SU-DHL-6 (cell line): ENCODE results near the gene CROT.

Experiments used
- H2AFZ ChIP-seq: fragments of 200-600 bp; sonication (generic); 2 replicates; pipeline ENCODE4 v1.6.1; 2014; ENCODE audit warnings: low read depth, mild to moderate bottlenecking, moderate library complexity, mixed read lengths, antibody characterized with exemption, low read length; ENCODE audit not compliant: severe bottlenecking
- H3F3A ChIP-seq: fragments of 200-600 bp; shearing (Covaris generic); 2 replicates; pipeline ENCODE4 v1.6.0; 2016; ENCODE audit warnings: antibody characterized with exemption, mild to moderate bottlenecking; ENCODE audit not compliant: insufficient read depth
- H3K27ac ChIP-seq: fragments of 200-600 bp; sonication (generic); 2 replicates; pipeline ENCODE4 v1.5.1; 2016; ENCODE audit warnings: low read depth, mild to moderate bottlenecking, low read length, moderate library complexity, mixed read lengths
- H3K27me3 ChIP-seq: fragments of 200-600 bp; sonication (generic), shearing (Covaris generic); 2 replicates; pipeline ENCODE4 v1.6.0; 2014; ENCODE audit warnings: mild to moderate bottlenecking, low read length
- H3K36me3 ChIP-seq: fragments of 200-600 bp; sonication (generic); 2 replicates; pipeline ENCODE4 v1.6.1; 2014; ENCODE audit warnings: mild to moderate bottlenecking, low read length, mixed read lengths
- H3K4me2 ChIP-seq: fragments of 300-600, 200-600 bp; shearing (Covaris generic), sonication (generic); 2 replicates; pipeline ENCODE4 v1.6.0; 2014; ENCODE audit warnings: low read length, low read depth, mild to moderate bottlenecking; ENCODE audit not compliant: poor library complexity, severe bottlenecking
- H3K4me3 ChIP-seq: fragments of 200-600 bp; sonication (generic); 2 replicates; pipeline ENCODE4 v1.5.1; 2014; ENCODE audit warnings: antibody characterized with exemption, low read length, mild to moderate bottlenecking, mixed read lengths; ENCODE audit not compliant: insufficient read depth, poor library complexity, severe bottlenecking
- H3K79me2 ChIP-seq: fragments of 200-600 bp; sonication (generic); 2 replicates; pipeline ENCODE4 v1.6.1; 2014; ENCODE audit warnings: mild to moderate bottlenecking, low read length, moderate library complexity; ENCODE audit not compliant: insufficient read depth
- H3K9ac ChIP-seq: fragments of 200-600 bp; sonication (generic); 2 replicates; pipeline ENCODE4 v1.7.0; 2014; ENCODE audit warnings: mild to moderate bottlenecking, low read length
- H3K9me2 ChIP-seq: fragments of 200-600 bp; sonication (generic); replicated peaks from 2 replicates; pipeline ENCODE4 v1.6.1; 2014; ENCODE audit warnings: low read length; ENCODE audit not compliant: insufficient read depth
- H3K9me3 ChIP-seq: fragments of 200-600 bp; sonication (generic); 2 replicates; pipeline ENCODE4 v1.6.1; 2014; ENCODE audit warnings: low read length, mixed read lengths; ENCODE audit not compliant: insufficient read depth
- H4K20me1 ChIP-seq: fragments of 200-600 bp; sonication (generic); 2 replicates; pipeline ENCODE4 v1.6.1; 2014; ENCODE audit warnings: low read depth, mild to moderate bottlenecking, antibody characterized with exemption, low read length, moderate library complexity, mixed read lengths
- EZH2phosphoT487 ChIP-seq: fragments of 200-600 bp; sonication (generic), shearing (Covaris generic); conservative IDR thresholded peaks from 2 replicates; pipeline ENCODE4 v1.6.1; 2018; ENCODE audit warnings: mild to moderate bottlenecking, antibody characterized with exemption, low read length, moderate library complexity, mixed read lengths
- TF ChIP-seq, protein P1 (sequence below): fragments of 200-600 bp; sonication (generic); IDR thresholded peaks from one replicate; pipeline ENCODE4 v1.5.1; 2017; ENCODE audit warnings: antibody characterized with exemption, mild to moderate bottlenecking, low read length, moderate library complexity; ENCODE audit not compliant: insufficient read depth, poor library complexity, severe bottlenecking

CROT gene

DNA sequence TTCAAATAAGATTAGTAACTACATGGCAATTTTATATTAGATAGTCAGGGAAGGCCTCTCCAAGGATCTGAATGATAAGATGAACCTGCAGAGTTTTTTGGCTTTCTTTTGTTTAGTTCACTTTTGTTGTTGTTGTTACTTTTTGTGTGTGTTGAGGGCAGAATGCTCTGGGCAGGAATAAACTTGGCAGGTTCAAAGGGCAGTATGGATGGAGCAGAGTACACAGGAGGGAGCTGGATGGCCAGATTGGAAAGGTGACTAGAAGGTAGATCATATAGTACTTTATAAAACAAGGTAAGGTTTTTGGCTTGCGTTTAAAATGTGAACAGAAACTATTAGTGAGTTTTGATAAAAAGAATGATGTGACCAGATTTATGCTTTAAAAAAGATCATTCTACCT is 17.9 kb downstream of the CROT start:
- H4K20me1 ChIP-seq, result no peaks in the 10 kb centered on the region
- no peak overlapping the region for H3K4me2 ChIP-seq
- H3K27me3 ChIP-seq, result no peaks in the 10 kb centered on the region
- H3F3A ChIP-seq, result no peaks in the 10 kb centered on the region
- H3K9ac ChIP-seq, result no peak overlapping the region
- H3K4me3 ChIP-seq, result no peak overlapping the region
- TF ChIP-seq EZH2phosphoT487, result no peak
- TF ChIP-seq, protein P1, sequence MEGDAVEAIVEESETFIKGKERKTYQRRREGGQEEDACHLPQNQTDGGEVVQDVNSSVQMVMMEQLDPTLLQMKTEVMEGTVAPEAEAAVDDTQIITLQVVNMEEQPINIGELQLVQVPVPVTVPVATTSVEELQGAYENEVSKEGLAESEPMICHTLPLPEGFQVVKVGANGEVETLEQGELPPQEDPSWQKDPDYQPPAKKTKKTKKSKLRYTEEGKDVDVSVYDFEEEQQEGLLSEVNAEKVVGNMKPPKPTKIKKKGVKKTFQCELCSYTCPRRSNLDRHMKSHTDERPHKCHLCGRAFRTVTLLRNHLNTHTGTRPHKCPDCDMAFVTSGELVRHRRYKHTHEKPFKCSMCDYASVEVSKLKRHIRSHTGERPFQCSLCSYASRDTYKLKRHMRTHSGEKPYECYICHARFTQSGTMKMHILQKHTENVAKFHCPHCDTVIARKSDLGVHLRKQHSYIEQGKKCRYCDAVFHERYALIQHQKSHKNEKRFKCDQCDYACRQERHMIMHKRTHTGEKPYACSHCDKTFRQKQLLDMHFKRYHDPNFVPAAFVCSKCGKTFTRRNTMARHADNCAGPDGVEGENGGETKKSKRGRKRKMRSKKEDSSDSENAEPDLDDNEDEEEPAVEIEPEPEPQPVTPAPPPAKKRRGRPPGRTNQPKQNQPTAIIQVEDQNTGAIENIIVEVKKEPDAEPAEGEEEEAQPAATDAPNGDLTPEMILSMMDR, result no peak
- H3K27ac ChIP-seq, result no peak overlapping the region
- no peaks in the 10 kb centered on the region for H3K9me3 ChIP-seq
- no peak overlapping the region for H2AFZ ChIP-seq
- no peaks in the 10 kb centered on the region for H3K79me2 ChIP-seq
- H3K9me2 ChIP-seq, result no peaks in the 10 kb centered on the region
- peaks cover 4% of the 10 kb centered on the region; the same call in 1 of the 2 replicates for H3K36me3 ChIP-seq

DNA sequence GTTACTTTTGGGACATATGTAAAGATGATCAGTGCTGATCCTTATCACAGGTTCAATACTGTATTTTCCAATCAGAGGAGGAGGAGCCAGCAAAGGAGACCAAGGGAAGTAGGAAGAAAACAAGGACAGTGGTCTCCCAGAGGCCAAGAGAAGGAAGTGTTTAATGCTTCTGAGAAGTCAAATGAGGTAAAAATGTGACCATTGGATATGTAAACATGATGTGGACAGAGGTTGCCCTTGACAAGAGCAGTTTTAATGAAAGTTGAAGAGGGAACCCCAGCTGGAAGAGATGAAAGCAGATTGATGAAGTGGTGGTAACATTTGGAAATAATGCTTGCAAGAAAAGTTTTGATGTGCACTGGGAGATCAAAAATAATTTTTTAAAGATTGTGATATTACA is 18.8 kb downstream of the CROT start:
- H2AFZ ChIP-seq, result no peak overlapping the region
- H3K9ac ChIP-seq, result no peak overlapping the region

DNA sequence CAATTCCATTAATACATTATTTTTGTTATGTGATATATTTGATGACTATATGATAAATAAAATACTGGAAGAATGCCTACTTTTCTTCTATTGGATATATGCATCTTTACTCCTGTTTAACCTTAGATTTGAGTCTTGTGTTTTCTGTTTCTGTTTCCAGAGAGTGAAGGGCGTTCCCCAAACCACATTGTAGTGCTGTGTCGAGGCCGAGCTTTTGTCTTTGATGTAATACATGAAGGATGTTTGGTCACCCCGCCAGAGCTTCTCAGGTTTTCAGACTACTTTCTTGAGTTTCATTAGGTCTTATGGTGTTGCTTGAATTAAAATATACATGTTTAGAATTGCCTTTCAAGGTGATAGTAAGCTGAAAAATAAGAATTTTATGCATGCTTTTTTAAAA is 23.8 kb downstream of the CROT start:
- TF ChIP-seq EZH2phosphoT487, result no peak
- TF ChIP-seq, protein P1, result no peak
- no peak overlapping the region for H3K4me2 ChIP-seq
- no peaks in the 10 kb centered on the region for H3K9me3 ChIP-seq
- H3K27ac ChIP-seq, result no peak overlapping the region
- H3F3A ChIP-seq, result no peaks in the 10 kb centered on the region
- H3K9me2 ChIP-seq, result no peaks in the 10 kb centered on the region
- no peak overlapping the region for H3K4me3 ChIP-seq
- no peaks in the 10 kb centered on the region for H4K20me1 ChIP-seq
- no peaks in the 10 kb centered on the region for H3K79me2 ChIP-seq
- H3K9ac ChIP-seq, result no peak overlapping the region
- no peak overlapping the region for H2AFZ ChIP-seq
- H3K27me3 ChIP-seq, result no peaks in the 10 kb centered on the region
- H3K36me3 ChIP-seq, result peaks cover 10% of the 10 kb centered on the region; the same call in 1 of the 2 replicates

More for the DNA sequence above, 18.8 kb downstream of the CROT start:
- H3K9me2 ChIP-seq, result no peaks in the 10 kb centered on the region
- H3K4me3 ChIP-seq, result no peak overlapping the region
- no peaks in the 10 kb centered on the region for H3F3A ChIP-seq
- no peak for TF ChIP-seq EZH2phosphoT487
- TF ChIP-seq, protein P1, result no peak
- no peaks in the 10 kb centered on the region for H3K27me3 ChIP-seq
- peaks cover 4% of the 10 kb centered on the region; the same call in 1 of the 2 replicates for H3K36me3 ChIP-seq
- no peak overlapping the region for H3K4me2 ChIP-seq
- no peak overlapping the region for H3K27ac ChIP-seq
- no peaks in the 10 kb centered on the region for H3K9me3 ChIP-seq
- H3K79me2 ChIP-seq, result no peaks in the 10 kb centered on the region
- H4K20me1 ChIP-seq, result no peaks in the 10 kb centered on the region

DNA sequence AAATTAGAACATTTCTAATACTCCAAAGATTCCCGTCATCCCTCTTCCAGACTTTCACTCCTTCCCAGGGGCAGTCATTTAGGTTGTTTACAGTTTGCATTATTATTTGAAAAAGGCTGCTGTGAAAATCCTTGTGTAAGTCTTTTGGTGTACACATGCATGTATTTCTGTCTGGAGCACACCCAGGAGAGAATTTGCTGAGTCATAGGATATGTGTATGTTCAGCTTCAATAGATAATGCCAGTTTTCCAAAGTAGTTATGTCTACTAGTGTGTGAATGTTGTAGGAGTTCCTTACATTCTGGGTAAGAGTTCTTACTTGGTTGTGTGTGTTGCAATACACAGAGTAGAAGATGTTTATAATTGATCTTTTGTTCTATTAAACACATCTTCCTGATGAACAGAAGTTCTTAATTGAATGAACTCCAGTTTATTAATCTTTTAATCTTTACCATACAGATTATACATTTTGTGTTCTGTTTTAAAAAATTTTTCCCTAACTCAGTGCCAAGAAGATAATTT is 25.3 kb downstream of the CROT start:
- Histone ChIP-seq H3F3A (no peaks in the 10 kb centered on the region), H3K27ac (no peak overlapping the region), H3K9me2 (no peaks in the 10 kb centered on the region), H3K4me2 (no peak overlapping the region), H2AFZ (no peak overlapping the region), H3K79me2 (no peaks in the 10 kb centered on the region), H3K36me3 (peaks cover 10% of the 10 kb centered on the region; the same call in 1 of the 2 replicates), H4K20me1 (no peaks in the 10 kb centered on the region), H3K27me3 (no peaks in the 10 kb centered on the region), H3K9me3 (no peaks in the 10 kb centered on the region), H3K4me3 (no peak overlapping the region), H3K9ac (no peak overlapping the region)
- TF ChIP-seq, protein P1, result no peak
- TF ChIP-seq EZH2phosphoT487, result no peak
